Effector memory CD4-positive, alpha-beta T cell (primary cell): ENCODE measurements around the gene SUSD5.
"Not testable (repeated sequence)": the region's sequence is repeated elsewhere in the genome, so short reads cannot be mapped to it uniquely, and the experiment has no call there.

Source experiments
- DNase-seq, 3 donors: peaks; one replicate each; pipeline ENCODE4 v3.0.0-alpha.2; 2020
- H3K27ac ChIP-seq: 2 replicates; pipeline ENCODE4 v1.7.0; 2013; ENCODE audit warnings: mild to moderate bottlenecking, low read length, moderate library complexity; ENCODE audit not compliant: insufficient read depth, poor library complexity, severe bottlenecking
- H3K27me3 ChIP-seq: replicated peaks from 2 replicates; pipeline ENCODE4 v1.7.0; 2013; ENCODE audit warnings: mild to moderate bottlenecking, low read length; ENCODE audit not compliant: insufficient read depth, control insufficient read depth, poor library complexity, severe bottlenecking
- H3K36me3 ChIP-seq: 2 replicates; pipeline ENCODE4 v1.7.0; 2013; ENCODE audit warnings: mild to moderate bottlenecking, low read length, moderate library complexity; ENCODE audit not compliant: control insufficient read depth, insufficient read depth
- H3K4me1 ChIP-seq: 2 replicates; pipeline ENCODE4 v1.7.0; 2013; ENCODE audit warnings: low read length, mild to moderate bottlenecking; ENCODE audit not compliant: control insufficient read depth, insufficient read depth, poor library complexity, severe bottlenecking
- H3K4me3 ChIP-seq: 2 replicates; pipeline ENCODE4 v1.7.0; 2013; ENCODE audit warnings: low read length, low read depth, mild to moderate bottlenecking; ENCODE audit not compliant: insufficient read depth, poor library complexity, severe bottlenecking
- H3K9me3 ChIP-seq: 2 replicates; pipeline ENCODE4 v1.7.0; 2013; ENCODE audit warnings: mild to moderate bottlenecking, low read length, moderate library complexity; ENCODE audit not compliant: control insufficient read depth

The SUSD5 gene

GRCh38 chr3:33162621-33163020, 56.0 kb downstream of the SUSD5 start:
- H3K27me3 ChIP-seq, DNase-seq, H3K36me3 ChIP-seq, H3K9me3 ChIP-seq, H3K27ac ChIP-seq, H3K4me3 ChIP-seq, H3K4me1 ChIP-seq: not testable (repeated sequence)

- no peak for DNase-seq
- no peaks in the 10 kb centered on the region for H3K4me1 ChIP-seq
- H3K9me3 ChIP-seq: no peaks in the 10 kb centered on the region
- no peaks in the 10 kb centered on the region for H3K36me3 ChIP-seq
- no peak overlapping the region for H3K27ac ChIP-seq
- no peaks in the 10 kb centered on the region for H3K27me3 ChIP-seq
- H3K4me3 ChIP-seq: no peak overlapping the region
Measured at GRCh38 chr3:33159981-33160380, 58.6 kb downstream of the SUSD5 start.

- H3K27me3 ChIP-seq: no peaks in the 10 kb centered on the region
- no peak overlapping the region for H3K27ac ChIP-seq
- H3K9me3 ChIP-seq: no peaks in the 10 kb centered on the region
- H3K4me3 ChIP-seq: no peak overlapping the region
- no peaks in the 10 kb centered on the region for H3K36me3 ChIP-seq
- no peaks in the 10 kb centered on the region for H3K4me1 ChIP-seq
- DNase-seq: no peak
Measured at GRCh38 chr3:33159234-33159633, 59.4 kb downstream of the SUSD5 start.

- Histone ChIP-seq H3K4me1 (no peaks in the 10 kb centered on the region), H3K27ac (no peak overlapping the region), H3K27me3 (no peaks in the 10 kb centered on the region), H3K4me3 (no peak overlapping the region), H3K9me3 (no peaks in the 10 kb centered on the region), H3K36me3 (no peaks in the 10 kb centered on the region)
- DNase-seq: no peak
Measured at GRCh38 chr3:33155301-33155700, 63.3 kb downstream of the SUSD5 start.

GRCh38 chr3:33153782-33154181, 64.8 kb downstream of the SUSD5 start:
- H3K27me3 ChIP-seq: no peaks in the 10 kb centered on the region
- H3K4me3 ChIP-seq: no peak overlapping the region
- no peak overlapping the region for H3K27ac ChIP-seq
- no peaks in the 10 kb centered on the region for H3K36me3 ChIP-seq
- DNase-seq: no peak
- H3K9me3 ChIP-seq: no peaks in the 10 kb centered on the region
- H3K4me1 ChIP-seq: no peaks in the 10 kb centered on the region

GRCh38 chr3:33152363-33153360, 65.9 kb downstream of the SUSD5 start:
- DNase-seq: no peak
- H3K9me3 ChIP-seq: no peaks in the 10 kb centered on the region
- no peak overlapping the region for H3K4me3 ChIP-seq
- H3K27ac ChIP-seq: no peak overlapping the region
- H3K27me3 ChIP-seq: no peaks in the 10 kb centered on the region
- no peaks in the 10 kb centered on the region for H3K4me1 ChIP-seq
- no peaks in the 10 kb centered on the region for H3K36me3 ChIP-seq

- DNase-seq: no peak
- H3K27ac ChIP-seq: no peak overlapping the region
- no peaks in the 10 kb centered on the region for H3K27me3 ChIP-seq
- H3K9me3 ChIP-seq: no peaks in the 10 kb centered on the region
- no peak overlapping the region for H3K4me3 ChIP-seq
- no peaks in the 10 kb centered on the region for H3K4me1 ChIP-seq
- no peaks in the 10 kb centered on the region for H3K36me3 ChIP-seq
Measured at GRCh38 chr3:33149342-33149741, 69.3 kb downstream of the SUSD5 start.

GRCh38 chr3:33146791-33147445, 71.7 kb downstream of the SUSD5 start:
- no peak for DNase-seq
- no peaks in the 10 kb centered on the region for H3K4me1 ChIP-seq
- H3K36me3 ChIP-seq: peaks cover under 1% of the 10 kb centered on the region

GRCh38 chr3:33145901-33146580, 72.6 kb downstream of the SUSD5 start:
- H3K36me3 ChIP-seq: peaks cover 8% of the 10 kb centered on the region
- H3K27me3 ChIP-seq: no peaks in the 10 kb centered on the region

More at GRCh38 chr3:33146791-33147445, 71.7 kb downstream of the SUSD5 start:
- Histone ChIP-seq H3K27ac (no peak overlapping the region), H3K9me3 (no peaks in the 10 kb centered on the region), H3K4me3 (no peak overlapping the region), H3K27me3 (no peaks in the 10 kb centered on the region)

More at GRCh38 chr3:33145901-33146580, 72.6 kb downstream of the SUSD5 start:
- no peak for DNase-seq
- Histone ChIP-seq H3K27ac (no peak overlapping the region), H3K4me1 (no peaks in the 10 kb centered on the region), H3K9me3 (no peaks in the 10 kb centered on the region), H3K4me3 (no peak overlapping the region)
